GM12865 (cell line): Measurements from ENCODE around the gene MCF2L.

ENCODE experiments used
- DNase-seq: peaks from one replicate; pipeline ENCODE4 v3.0.0; 2010; ENCODE audit warnings: low read depth
- H3K4me3 ChIP-seq: 2 replicates; pipeline ENCODE4 v1.5.1; 2011; ENCODE audit warnings: mild to moderate bottlenecking, low read depth, low read length, control low read depth
- CTCF ChIP-seq: IDR thresholded peaks from 2 replicates; pipeline ENCODE4 v1.5.1; 2011; ENCODE audit warnings: low read length, control low read depth, low read depth, inconsistent platforms; ENCODE audit not compliant: insufficient read depth; ENCODE audit errors: missing control alignments

Gene MCF2L

GRCh38 chr13:113013303-113013702 is 44.3 kb downstream of the MCF2L start:
- no peak for TF ChIP-seq CTCF
- no peak for DNase-seq
- H3K4me3 ChIP-seq, result no peak overlapping the region

GRCh38 chr13:113013878-113014751 is 45.1 kb downstream of the MCF2L start:
- no peak overlapping the region for H3K4me3 ChIP-seq
- no peak for DNase-seq
- no peak for TF ChIP-seq CTCF

- TF ChIP-seq CTCF, result no peak
- H3K4me3 ChIP-seq, result no peak overlapping the region
- DNase-seq, result no peak
Observed at GRCh38 chr13:113014752-113015745, 46.0 kb downstream of the MCF2L start.

- no peak overlapping the region for H3K4me3 ChIP-seq
- no peak for DNase-seq
- TF ChIP-seq CTCF, result no peak
Observed at GRCh38 chr13:113015826-113016525, 47.0 kb downstream of the MCF2L start.

- DNase-seq, result no peak
- no peak overlapping the region for H3K4me3 ChIP-seq
- no peak for TF ChIP-seq CTCF
Observed at GRCh38 chr13:113016526-113017295, 47.7 kb downstream of the MCF2L start.
